NCI-H69 (cell line): ENCODE results near the gene CCDC70.
A peak's percentile ranks its signal among the peaks of the same experiment; 100 is the strongest.

Experiments used
- DNase-seq: peaks from one replicate; lab custom pipeline; 2025; lab: John Stamatoyannopoulos, UW

The CCDC70 gene

DNA sequence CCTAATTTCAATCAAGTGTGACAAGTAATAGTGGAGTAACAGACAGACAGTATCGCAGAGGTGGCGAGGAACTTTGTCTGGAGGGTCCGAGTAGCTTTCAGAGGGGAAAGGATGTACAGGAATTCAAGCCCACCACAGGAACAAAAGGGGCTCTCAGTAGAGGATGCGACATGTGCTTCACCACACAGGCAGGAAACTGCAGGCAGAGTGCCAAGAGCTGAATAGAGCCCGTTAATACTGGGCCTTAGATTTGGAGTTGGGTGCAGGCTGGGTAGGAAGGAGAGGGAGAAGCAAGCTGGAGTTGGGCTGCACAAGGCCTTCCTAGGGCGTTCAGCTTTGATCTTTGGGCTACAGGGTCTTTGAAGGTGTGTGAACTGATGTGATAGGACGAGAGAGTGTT, 1.2 kb downstream of the CCDC70 start:
- DNase-seq, result no peak

DNA sequence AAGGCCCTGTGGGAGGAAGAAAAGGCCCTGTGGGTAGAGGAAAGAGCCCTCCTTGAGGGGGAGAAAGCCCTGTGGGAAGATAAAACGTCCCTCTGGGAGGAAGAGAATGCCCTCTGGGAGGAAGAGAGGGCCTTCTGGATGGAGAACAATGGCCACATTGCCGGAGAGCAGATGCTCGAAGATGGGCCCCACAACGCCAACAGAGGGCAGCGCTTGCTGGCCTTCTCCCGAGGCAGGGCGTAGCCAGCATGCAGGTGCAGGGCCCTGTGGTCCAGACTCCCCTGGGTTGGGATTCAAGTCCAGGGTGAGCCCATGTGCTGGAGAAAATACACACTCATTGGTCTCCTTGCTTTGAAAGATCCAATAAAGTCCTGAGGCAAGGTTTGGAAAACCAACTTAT, 4.1 kb downstream of the CCDC70 start:
- no peak for DNase-seq

DNA sequence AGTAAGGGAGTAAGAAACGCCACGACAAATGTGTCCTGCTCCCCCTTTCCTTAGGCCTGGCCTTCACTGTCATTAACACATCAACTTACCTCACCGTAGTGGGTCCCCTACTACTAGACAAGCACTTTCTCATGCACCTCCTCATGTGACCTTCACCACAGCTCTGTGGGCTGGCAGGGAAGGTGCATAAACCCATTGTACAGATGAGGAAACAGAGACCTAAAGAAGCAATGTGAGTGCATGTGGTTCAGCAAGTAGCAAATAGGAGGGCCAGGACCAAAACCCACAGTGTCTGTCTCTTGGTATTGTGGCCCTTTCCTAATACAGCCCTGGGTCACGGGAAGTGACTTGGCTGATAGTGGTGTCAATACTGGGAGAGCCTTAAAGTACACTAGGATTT, 5.3 kb downstream of the CCDC70 start:
- DNase-seq, result no peak

DNA sequence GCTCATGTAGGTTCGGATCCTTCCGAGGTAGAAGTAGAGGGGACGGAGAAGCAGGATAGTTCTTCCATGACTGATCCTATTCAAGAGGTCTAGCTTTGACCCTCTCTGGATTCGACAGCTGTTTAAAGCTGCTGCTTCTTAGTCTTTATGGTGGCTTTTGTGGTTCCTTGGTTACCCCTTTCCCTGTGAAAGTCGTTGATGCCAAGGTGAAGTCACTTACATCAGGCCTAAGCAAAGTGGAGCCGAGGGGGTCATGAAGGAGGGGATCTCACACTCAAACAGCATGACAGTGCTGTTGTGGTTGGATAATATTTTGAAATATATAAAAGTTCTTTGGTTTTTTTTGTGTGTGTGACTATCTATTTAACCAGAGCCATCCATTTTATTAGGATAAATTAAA, 8.1 kb downstream of the CCDC70 start:
- no peak for DNase-seq

DNA sequence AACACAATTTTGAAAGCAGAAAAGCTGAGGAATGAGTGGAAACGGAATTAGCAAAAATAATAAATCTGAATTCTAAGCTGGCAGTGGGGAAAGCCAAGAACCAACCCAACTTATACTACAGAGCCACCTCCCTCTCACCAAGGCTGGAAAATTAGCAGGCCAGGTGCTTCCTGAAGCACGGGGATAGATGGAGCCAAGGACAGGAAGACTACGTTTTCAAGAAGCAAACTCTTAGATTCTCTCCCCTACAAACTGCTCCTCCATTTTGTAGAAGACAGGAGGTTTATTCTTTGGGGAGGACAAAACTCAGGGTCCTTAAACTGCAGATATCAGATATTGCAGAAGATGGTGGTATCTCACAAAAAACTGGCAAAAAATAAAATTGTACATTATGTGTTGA, 8.8 kb downstream of the CCDC70 start:
- DNase-seq, result no peak

DNA sequence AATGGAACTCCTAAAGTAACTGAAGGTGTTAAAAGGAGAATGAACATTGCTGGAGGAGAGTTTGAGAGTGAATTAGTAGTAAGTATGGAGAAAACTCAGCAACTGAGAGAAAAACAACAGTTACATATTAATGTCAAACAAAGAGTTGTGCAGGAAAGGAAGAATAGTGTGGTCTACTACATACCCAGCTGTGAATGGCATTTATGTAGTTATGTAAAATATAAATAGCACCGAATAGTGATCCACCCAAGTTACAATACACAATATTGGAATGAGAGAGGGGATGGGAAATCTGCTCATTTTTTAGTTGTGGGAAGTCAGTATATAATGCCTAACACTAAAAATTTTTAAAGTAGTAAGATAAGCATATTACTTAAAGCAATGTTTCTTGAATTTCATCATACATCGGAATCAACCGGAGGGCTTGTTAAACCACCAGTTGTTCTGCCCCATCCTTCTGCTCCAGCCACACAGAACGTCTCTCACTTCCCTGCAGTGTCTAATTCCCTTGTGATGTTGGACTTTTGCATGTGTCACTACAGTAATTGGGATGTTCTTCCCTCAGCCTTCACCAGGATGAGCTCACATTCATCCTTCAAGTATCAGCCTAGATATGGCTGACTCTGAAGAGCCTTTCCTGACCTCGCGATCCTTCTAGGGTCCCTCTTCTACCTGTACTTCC, 11.5 kb downstream of the CCDC70 start:
- no peak for DNase-seq

DNA sequence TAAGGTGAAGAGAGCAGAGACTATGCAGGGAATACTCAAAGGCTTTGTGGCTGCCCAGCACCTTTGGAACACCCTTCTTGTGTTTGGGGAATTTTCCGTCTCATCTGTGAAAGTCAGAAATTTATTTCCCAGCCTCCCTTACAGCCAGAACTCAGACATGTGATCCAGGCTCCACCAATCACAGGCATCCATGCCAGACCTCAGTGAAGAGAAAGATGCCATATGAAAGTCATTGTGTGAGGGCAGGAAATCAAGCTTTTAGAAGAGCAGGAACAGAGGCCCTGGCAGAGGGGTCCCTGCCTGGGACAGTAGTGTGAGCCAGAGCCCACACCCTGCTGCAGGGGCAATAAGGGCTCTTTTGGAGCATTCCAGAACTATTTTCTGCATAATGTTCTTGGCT, 12.1 kb downstream of the CCDC70 start:
- DNase-seq, result no peak

DNA sequence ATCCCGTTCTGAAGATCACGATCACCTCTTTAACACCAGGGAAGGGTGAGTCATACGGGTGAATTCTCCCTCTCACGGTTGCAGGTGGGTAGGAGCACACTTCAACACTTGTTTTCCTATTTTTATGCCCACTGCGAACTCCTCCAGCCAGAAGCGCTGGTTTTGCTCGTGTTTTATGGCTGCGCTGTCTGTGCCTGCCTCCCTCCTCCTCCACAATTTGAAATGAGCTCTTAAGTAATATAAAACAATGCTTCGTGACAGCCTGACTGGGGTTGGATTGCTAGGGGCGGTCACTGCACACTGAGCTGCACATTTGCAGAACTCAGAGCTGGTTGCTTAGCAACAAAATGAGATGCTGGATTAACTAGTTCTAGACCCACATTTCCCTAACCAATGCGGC, 12.9 kb downstream of the CCDC70 start:
- peak; percentile 48 for DNase-seq

DNA sequence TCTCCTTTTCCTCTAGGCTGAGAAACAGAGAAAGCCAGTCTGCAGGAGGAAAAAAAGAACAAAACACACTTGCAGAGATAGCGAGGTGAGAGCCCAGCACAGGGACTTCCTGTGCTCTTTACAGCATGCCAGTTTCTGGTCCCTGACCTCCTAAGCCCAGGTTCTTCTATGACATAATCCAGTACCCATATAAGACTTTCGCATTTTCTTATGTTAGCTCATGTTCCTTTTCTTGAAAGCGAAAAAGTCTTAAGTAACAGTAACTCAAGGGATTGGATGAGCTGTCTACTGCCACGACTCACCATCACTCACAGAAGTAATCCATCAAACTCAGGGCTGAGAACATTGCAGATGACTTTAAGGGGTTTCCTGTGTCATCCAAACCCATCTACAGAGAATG, 17.4 kb downstream of the CCDC70 start:
- DNase-seq, result no peak

DNA sequence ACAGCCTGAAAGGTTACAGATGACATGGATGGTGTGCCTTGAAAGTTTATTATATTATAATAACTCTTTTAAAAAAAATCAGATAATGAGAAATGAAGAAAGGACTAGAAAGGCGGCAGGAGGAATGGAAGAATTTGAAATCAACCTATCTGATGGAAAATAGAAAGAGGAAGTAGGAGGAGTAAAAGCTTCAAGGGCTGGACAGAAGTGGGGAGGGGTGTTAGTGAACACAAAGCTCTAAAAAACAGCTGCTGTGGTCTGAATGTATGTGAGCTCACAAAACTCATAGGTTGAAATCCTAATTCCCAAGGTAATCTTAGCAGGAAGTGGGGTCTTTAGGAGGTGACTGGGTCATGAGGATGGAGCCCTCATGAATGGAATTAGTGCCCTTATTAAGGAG, 19.5 kb downstream of the CCDC70 start:
- DNase-seq, result no peak

DNA sequence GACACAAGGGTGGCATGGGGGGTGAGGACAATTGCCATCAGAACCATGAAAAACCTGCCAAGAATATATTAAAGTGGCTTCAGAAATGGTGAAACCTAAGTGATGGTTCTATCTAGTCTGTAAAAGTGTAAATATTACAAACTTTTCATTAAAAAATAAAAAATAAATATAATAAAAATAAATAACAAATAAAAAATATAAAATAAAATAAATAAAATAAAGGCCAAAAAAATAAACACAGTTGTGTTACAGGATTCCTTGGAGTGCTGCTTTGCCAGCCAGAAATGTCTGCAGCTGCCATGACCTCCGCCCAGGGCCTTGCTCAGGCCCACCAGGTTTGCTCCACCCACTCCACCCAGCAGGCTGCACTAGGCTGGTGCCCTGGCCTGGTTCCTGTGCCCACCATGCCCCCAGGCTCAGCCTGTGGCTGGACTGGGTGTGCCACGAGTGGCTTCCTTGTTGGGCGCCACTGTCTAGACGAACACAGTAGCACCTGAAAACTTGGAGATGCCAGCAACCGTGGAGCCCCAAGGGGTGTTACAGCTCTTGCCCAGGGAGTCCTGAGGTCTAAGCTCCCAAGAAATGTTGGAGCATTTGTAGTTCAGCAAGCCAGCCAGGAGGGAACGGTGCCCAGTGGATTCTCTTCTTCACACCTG, 20.9 kb downstream of the CCDC70 start:
- no peak for DNase-seq

DNA sequence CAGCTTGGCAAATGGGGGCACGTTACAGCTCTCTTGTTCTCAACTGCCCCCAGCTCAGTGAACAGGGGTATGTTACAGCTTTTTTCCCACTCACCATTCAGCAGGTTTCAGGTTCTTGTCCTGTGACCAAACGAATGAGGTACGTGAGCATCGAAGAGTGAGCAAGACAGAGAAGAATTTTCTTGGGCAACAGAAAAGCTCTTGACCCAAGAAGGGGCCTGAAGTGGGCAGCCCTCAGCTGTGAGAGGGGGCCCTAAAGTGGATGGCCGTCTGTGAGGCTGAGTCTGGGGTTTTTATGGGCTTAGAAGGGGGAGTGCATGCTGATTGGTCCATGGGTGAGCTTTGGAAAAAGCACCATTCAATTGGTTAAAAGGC, 21.4 kb downstream of the CCDC70 start:
- no peak for DNase-seq

DNA sequence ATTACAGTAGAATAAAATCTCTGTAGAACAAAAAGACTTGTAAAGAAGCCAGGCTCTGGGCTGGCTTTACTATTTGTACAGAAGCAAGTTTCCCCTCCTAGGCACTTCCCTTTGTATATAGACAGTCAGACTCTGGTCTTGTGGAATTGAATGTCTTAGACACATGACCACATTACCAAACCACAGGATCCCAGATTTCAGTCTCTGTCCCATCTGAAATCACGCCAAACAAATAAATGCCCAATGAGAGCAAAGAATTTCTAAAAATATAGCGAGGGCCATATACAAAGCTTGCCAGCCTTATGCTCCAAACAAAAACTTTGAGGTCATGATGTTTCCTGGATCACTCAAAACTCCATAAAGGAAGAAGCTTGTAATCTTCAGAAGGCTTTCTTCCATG, 23.9 kb downstream of the CCDC70 start:
- no peak for DNase-seq

DNA sequence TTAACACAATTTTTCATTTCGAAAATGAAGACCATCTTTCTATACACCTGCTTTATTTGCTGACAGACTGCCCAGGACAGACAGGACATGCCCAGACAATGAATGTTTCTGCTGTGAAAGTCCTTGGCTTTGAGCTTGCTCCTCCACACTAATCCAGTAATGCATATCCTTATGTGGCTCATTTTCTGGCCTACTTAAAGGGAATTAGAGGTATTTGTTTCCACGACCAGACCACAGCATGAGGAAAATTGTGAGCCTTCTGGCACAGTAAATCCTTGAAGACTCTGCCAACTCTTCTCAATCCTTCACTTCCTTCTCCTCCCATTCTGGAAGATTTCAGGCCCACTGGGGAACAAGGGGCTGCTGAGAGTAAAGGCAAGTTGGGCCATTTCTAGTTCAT, 25.7 kb downstream of the CCDC70 start:
- DNase-seq, result no peak

DNA sequence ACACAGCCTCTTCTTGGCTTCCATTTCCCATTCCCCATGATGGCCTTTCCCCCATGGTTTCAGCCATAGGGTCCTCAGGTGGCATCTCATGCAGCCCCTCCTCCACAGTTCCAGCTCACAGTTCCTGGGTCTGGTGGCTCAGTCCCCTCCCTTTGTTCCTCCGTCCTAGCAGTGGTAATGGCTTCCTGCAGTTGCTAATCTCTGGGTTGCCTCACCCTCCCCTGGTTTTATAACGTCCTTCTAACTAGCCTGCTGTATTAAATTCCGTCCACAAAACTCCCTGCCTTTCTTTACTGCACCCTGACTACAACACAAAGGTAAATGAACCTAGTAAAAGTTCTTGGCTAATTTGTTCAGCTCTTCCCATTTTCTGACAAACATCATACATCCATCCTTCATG, 30.9 kb downstream of the CCDC70 start:
- DNase-seq, result no peak

DNA sequence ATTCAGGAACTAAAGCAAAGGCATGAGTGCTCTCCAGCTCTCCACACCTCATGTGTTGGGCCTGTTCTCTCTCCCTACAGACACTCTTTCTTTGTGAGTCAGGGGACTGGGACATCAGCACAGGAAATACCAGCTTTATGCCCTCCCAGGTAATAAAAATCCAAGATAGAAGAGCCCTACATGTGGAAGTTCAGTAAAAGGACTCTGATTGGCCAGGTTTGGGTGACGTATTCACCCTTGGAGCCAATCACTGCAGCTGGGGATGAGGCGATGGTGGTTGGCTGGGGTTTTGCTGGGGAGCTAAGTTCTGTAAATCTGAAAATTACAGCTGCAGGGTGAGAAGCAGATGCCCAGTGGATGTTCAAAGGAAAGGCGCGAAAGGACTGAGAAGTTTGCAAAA, 32.5 kb downstream of the CCDC70 start:
- peak; percentile 13 for DNase-seq

DNA sequence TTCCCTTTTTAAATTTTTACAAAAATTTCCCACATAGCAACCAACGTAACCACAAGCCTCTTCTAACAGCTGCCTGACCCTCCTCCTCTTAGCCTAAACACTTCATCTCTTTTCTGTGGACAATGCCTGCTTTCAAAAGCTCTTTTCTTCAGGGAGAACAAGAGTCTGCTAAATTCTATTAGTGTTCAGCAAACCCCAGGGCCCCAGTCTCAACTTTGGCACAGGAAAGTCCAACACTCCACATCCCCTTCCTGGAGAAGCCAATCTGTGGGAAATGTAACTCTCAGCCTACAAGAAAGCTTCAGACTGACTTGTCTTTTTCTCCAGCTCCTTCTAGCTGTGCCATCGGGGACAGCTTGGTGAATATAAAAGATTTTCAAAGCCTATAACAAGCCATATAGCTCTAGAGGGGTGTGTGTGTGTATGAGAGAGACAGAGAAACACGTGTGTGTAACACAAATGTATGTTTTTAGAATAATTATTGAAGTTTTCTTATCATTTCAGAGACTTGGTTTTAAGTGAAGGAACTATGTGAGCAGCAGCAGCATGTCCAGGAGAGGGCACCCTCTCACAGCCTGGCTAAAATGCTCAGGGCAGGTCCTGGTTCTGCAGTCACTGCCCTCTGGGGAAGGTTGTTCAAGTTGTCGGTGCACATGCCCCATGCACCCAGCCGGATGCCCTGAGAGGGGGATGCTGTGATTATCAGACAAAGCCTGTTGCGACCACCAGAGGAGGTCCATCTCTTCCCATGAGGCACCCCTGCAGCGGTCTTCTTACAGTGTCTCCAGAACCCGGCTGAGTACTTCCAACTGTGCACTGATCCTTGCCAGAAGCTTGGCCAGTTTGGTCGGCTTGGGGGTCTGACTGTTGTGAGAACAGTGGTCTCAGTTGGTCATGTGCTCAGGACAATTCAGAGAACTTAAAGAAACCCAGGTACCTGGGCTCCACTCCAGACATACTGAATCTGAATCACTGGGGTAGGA, 34.4 kb downstream of the CCDC70 start:
- DNase-seq, result peak; percentile 47

DNA sequence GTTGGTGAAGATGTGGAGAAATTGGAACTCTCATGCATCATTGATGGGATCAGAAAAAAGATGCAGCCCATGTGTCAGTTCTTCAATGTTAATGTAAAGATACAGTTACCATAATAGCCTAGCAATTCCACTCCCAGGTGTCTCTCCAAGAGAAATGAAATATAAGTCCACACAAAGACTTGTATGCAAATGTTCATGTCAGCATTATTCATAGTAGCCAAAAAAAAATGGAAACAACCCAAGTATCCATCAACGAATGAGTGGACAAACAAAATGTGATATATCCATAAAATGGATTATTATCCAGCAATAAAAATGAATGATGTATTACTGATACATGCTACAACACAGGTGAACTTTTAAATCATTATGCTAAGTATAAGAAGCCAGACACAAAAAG, 38.7 kb downstream of the CCDC70 start:
- no peak for DNase-seq

DNA sequence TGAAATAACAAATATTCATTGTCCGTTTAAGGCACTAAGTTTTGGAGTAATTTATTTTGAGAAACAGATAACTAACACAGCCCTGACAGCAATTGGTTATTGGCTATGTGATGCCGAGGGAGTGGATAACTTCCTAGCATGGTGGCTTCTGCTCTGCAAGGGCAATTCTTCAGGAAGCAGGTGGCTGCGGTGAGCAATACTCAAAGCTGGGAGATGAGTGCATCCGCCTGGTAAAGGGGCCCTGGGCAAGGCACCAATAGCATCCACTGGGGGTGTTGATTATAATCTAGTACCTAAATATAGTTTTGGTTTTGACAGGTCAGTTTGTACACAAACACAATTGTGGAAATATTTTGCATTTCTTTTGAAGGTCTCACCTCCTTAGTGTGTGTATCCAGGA, 41.0 kb downstream of the CCDC70 start:
- no peak for DNase-seq

DNA sequence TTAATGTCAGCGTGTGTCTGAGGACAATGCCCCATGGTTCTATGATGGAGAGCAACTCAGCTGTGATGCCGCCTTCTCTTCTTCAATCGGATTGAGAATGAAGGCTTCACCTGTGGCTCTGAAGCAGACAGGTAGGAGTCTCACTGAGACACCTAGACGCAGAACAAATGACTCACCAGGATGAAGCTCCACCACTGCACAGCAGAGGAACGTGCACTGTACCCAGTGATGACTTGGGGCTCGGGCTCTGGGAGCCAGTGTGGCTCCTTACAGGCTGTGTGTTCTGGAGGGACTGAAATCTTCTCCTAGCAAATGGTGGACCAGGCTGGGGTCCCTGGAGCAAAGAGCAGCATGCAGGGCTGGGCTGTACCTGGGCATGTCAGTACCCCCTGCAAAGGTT, 44.0 kb downstream of the CCDC70 start:
- DNase-seq, result peak; percentile 53

DNA sequence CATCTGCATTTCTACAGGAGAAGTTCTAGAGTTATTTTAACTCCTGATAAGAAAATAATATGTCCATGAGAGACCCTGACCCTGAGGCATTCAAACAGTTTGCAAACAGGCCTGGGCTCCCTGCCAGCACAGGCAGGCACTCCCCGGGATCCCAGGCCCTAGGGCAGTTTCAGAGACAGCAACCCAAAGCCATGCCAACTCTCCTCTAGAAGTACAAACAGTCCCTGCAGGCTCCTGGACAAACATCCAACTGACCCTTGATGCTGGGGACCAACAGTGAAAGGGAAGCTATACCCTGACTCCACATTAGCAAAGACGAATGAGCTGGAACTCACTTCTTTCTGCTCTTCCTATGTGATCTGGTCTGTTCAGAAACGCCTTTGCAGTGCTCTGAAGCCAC, 44.8 kb downstream of the CCDC70 start:
- peak; percentile 92 for DNase-seq

DNA sequence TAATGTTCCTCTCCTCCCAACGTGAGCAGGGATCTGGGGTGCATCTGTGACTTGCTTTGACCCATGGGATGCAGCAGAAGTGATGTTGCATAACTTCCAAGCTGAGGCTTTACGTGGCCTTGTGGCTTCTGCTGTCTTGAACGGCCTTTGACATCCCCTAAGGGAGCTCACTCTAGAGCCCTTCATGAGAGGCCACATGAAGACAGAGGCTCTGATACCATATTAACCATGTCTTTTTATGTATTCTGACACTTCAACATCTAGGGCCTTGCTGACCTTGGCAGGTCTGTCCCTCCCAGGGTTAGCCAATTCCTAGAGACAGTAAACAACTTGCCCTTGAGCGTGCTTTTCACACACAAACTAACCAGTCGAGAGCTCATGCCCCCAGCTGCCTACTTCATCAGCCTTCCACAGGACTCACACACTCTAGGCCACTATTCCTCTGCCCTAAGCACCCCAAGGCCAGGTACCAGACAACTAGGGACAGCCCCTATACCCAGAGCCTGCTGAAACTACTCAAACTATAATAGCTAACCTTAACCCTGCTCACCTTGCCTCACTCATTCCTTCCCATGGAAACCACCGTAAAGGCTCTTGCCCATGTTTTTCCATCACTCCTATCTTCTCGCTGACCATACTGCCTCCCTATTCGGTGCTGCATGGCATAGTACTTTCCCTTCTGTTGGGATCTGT, 45.4 kb downstream of the CCDC70 start:
- no peak for DNase-seq
